Activated CD4-positive, CD25-positive, alpha-beta regulatory T cell treated with anti-CD3 and anti-CD28 coated beads, Interleukin-2, amount 50 U/mL, for 24 hours (primary cell): ENCODE data around the gene KCNH3.
"Not testable (repeated sequence)": the region's sequence is repeated elsewhere in the genome, so short reads cannot be mapped to it uniquely, and the experiment has no call there.

Experiments
- ATAC-seq, 2 donors: fragments of 150-1000 bp; cut with Tn5 transposase; one replicate each; pipeline ENCODE4 v1.10.0; 2021; ENCODE audit warnings: mild to moderate bottlenecking in 1 of 2, moderate library complexity in 1 of 2

The KCNH3 gene

GRCh38 chr12:49588721-49589516 lies 50.1 kb downstream of the KCNH3 start:
- no peak for ATAC-seq

- ATAC-seq: no peak
Measured at GRCh38 chr12:49598527-49598926, 59.7 kb downstream of the KCNH3 start.

- ATAC-seq: no peak
Measured at GRCh38 chr12:49599961-49600360, 61.1 kb downstream of the KCNH3 start.

GRCh38 chr12:49603721-49604120 lies 64.9 kb downstream of the KCNH3 start:
- ATAC-seq: no peak

GRCh38 chr12:49604856-49605255 lies 66.0 kb downstream of the KCNH3 start:
- no peak for ATAC-seq

GRCh38 chr12:49605539-49605938 lies 66.7 kb downstream of the KCNH3 start, which contains the start of gene FAM186B:
Gene FAM186B (minus strand): TSS chr12:49605639. CDS start chr12:49605477, 162 bp downstream.
- ATAC-seq: not testable (repeated sequence)
